GM12878 (cell line): ENCODE results near the gene AGAP1. TPM values are rescaled to one million over a fixed set of nuclear protein-coding genes. Genes with fewer than 3 reads are reported as not detected.

Source experiments
- ATAC-seq: fragments of 200-7000 bp; cut with Tn5 transposase; 3 replicates; pipeline ENCODE4 v1.9.1; 2020; ENCODE audit warnings: mild to moderate bottlenecking, moderate library complexity
- BruUV-seq: library from RNA; stranded (reverse); fragments of 400-500 nt; replicated peaks from 2 replicates; lab custom pipeline; 2021; lab: Mats Ljungman, UMichigan
- CTCF ChIA-PET: fragments of 300-600 bp; sonication (Branson Sonifier 250); formaldehyde crosslinking; extraction: SDS; loops from one replicate; lab custom pipeline; 2021; ENCODE audit warnings: inconsistent platforms; lab: Yijun Ruan, JAX
- POLR2A ChIA-PET: fragments of 350-600 bp; formaldehyde crosslinking; extraction: SDS; loops from one replicate; lab custom pipeline; 2021; ENCODE audit warnings: inconsistent platforms; lab: Charles Lee
- RAD21 ChIA-PET: fragments of 300-600 bp; sonication (Branson Sonifier 250); formaldehyde crosslinking; loops from one replicate; lab custom pipeline; 2023; ENCODE audit warnings: antibody characterized with exemption; ENCODE audit not compliant: unreplicated experiment; lab: Charles Lee
- SMC1A ChIA-PET: fragments of 300-600 bp; sonication (Branson Sonifier 250); formaldehyde crosslinking; loops from one replicate; lab custom pipeline; 2023; ENCODE audit not compliant: unreplicated experiment, uncharacterized antibody; lab: Charles Lee
- DNase-seq: peaks from one replicate; pipeline ENCODE4 v3.0.0-alpha.2; 2011; ENCODE audit warnings: low read depth, low spot score
- FAIRE-seq: peaks from 3 replicates; lab custom pipeline; 2011; peaks lifted over from hg19 to GRCh38; lab: Jason Lieb, UNC
- H2AFZ ChIP-seq: 2 replicates; pipeline ENCODE4 v1.6.0; 2011; ENCODE audit warnings: low read depth, low read length, control low read depth; ENCODE audit not compliant: control insufficient read depth
- H3K27ac ChIP-seq: 2 replicates; pipeline ENCODE4 v1.5.1; 2011; ENCODE audit warnings: control low read depth; ENCODE audit not compliant: control insufficient read depth, insufficient read depth
- H3K27me3 ChIP-seq, 2 experiments: replicated peaks in 1 of 2; 2 replicates each; pipeline versions ENCODE4 v1.6.0 to v1.6.1; 2011; ENCODE audit warnings: low read length in 1 of 2; ENCODE audit not compliant: control insufficient read depth in 2 of 2, insufficient read depth in 2 of 2
- H3K36me3 ChIP-seq, 2 experiments: 2 replicates each; pipeline ENCODE4 v1.5.1; 2011; ENCODE audit warnings: low read length in 1 of 2; ENCODE audit not compliant: control insufficient read depth in 2 of 2, insufficient read depth in 2 of 2
- H3K4me1 ChIP-seq: 2 replicates; pipeline ENCODE4 v1.6.1; 2011; ENCODE audit warnings: mild to moderate bottlenecking, low read length, moderate library complexity, mixed read lengths; ENCODE audit not compliant: control insufficient read depth, insufficient read depth
- H3K4me2 ChIP-seq: 2 replicates; pipeline ENCODE4 v1.6.0; 2011; ENCODE audit warnings: control low read depth; ENCODE audit not compliant: control insufficient read depth, insufficient read depth
- H3K4me3 ChIP-seq: fragments of 200-600 bp; sonication (generic); 2 replicates; pipeline ENCODE4 v1.5.1; 2016
- H3K79me2 ChIP-seq: 2 replicates; pipeline ENCODE4 v1.6.0; 2011; ENCODE audit warnings: low read length; ENCODE audit not compliant: control insufficient read depth, insufficient read depth
- H3K9ac ChIP-seq: 2 replicates; pipeline ENCODE4 v1.8.0; 2011; ENCODE audit warnings: low read length, control low read depth, mixed read lengths; ENCODE audit not compliant: control insufficient read depth, insufficient read depth
- H3K9me3 ChIP-seq: replicated peaks from 3 replicates; pipeline ENCODE4 v1.5.1; 2011; ENCODE audit warnings: mild to moderate bottlenecking, low read length; ENCODE audit not compliant: control insufficient read depth, insufficient read depth
- H4K20me1 ChIP-seq: 2 replicates; pipeline ENCODE4 v1.6.0; 2011; ENCODE audit not compliant: control insufficient read depth, insufficient read depth
- CREM ChIP-seq: IDR thresholded peaks from 2 replicates; pipeline ENCODE4 v1.6.1; 2014; ENCODE audit warnings: antibody characterized with exemption, low read depth
- NR2C2 ChIP-seq: IDR thresholded peaks from 2 replicates; pipeline ENCODE4 v1.6.1; 2011; ENCODE audit warnings: borderline replicate concordance, low read depth; ENCODE audit not compliant: control insufficient read depth, insufficient read length
- RFX5 ChIP-seq: IDR thresholded peaks from 2 replicates; pipeline ENCODE4 v1.6.1; 2011; ENCODE audit warnings: low read depth, low read length, improper control_type of control experiment
- SMAD1 ChIP-seq: fragments of 450-650 bp; IDR thresholded peaks from 2 replicates; pipeline ENCODE4 v1.6.1; 2018; ENCODE audit warnings: mild to moderate bottlenecking, low read depth; ENCODE audit not compliant: partially characterized antibody
- SMARCA5 ChIP-seq: fragments of 450-650 bp; IDR thresholded peaks from 2 replicates; pipeline ENCODE4 v1.6.1; 2017; ENCODE audit warnings: mild to moderate bottlenecking
- TCF7 ChIP-seq: IDR thresholded peaks from 2 replicates; pipeline ENCODE4 v1.6.1; 2014; ENCODE audit warnings: antibody characterized with exemption, borderline replicate concordance
- YBX1 ChIP-seq: fragments of 450-650 bp; IDR thresholded peaks from 2 replicates; pipeline ENCODE4 v1.6.1; 2016; ENCODE audit warnings: antibody characterized with exemption
- WGBS: methylation state at CpG from one replicate; pipeline ENCODE4 v1.1.6; 2016; ENCODE audit warnings: low lambda C conversion rate; ENCODE audit not compliant: insufficient replicate concordance, insufficient coverage; ENCODE audit errors: missing lambda C conversion rate; 5-methylcytosine and 5-hydroxymethylcytosine counted together
- in situ Hi-C: fragments of 300-500 bp; cut with MboI; formaldehyde crosslinking; loops from 9 replicates; pipeline ENCODE4 v1.14.3; 2018; ENCODE audit warnings: mixed read lengths
- intact Hi-C: fragments of 100-400 bp; cut with micrococcal nuclease; formaldehyde crosslinking; loops from one replicate; pipeline ENCODE4 v1.14.2; 2022; ENCODE audit not compliant: unreplicated experiment
- polyA plus RNA-seq, 11 experiments: library from polyadenylated mRNA; depleted of rRNA in 4 of 11; unstranded in 6 of 11; stranded (reverse) in 5 of 11; fragments of >200 nt; fragmentation: Nextera tagmentation in 4 of 11; fragmentation: Illumina TruSeq in 1 of 11; extraction: Ambion mirVana in 4 of 11; extraction: Trizol in 1 of 11; gene quantifications; 1 replicate in 1 of 11; 2 replicates in 10 of 11; pipeline versions ENCODE4 v1.2.1 to v1.2.3, GENCODE V29; 2011 to 2016; ENCODE audit warnings: inconsistent platforms in 2 of 11, missing spikeins in 2 of 11, low read depth in 1 of 11
- total RNA-seq, 4 experiments: library from RNA; depleted of rRNA in 3 of 4; stranded (reverse); fragments of >200 nt in 3 of 4; fragmentation: Illumina TruSeq in 1 of 4; extraction: Trizol in 1 of 4; gene quantifications; 2 replicates each; pipeline versions ENCODE4 v1.2.1 to v1.2.3, GENCODE V29; 2013 to 2021
- TF ChIP-seq, protein P1 (sequence below): IDR thresholded peaks from 2 replicates; pipeline ENCODE4 v1.6.1; 2012; ENCODE audit warnings: low read depth, low read length, improper control_type of control experiment
- TF ChIP-seq, protein P2 (sequence below): fragments of 450-650 bp; IDR thresholded peaks from 2 replicates; pipeline ENCODE4 v1.6.1; 2017; ENCODE audit warnings: mild to moderate bottlenecking, low read depth, inconsistent platforms; ENCODE audit not compliant: poor library complexity, severe bottlenecking
- TF ChIP-seq, protein P3 (sequence below): fragments of 450-650 bp; IDR thresholded peaks from 2 replicates; pipeline ENCODE4 v1.6.1; 2017; ENCODE audit warnings: borderline replicate concordance
- TF ChIP-seq, protein P4 (sequence below): fragments of 450-650 bp; IDR thresholded peaks from 2 replicates; pipeline ENCODE4 v1.6.1; 2016; ENCODE audit warnings: mild to moderate bottlenecking, moderate library complexity, borderline replicate concordance
- TF ChIP-seq, protein P5 (sequence below): fragments of 450-650 bp; formaldehyde crosslinking; IDR thresholded peaks from 2 replicates; pipeline ENCODE4 v1.5.0; 2022; ENCODE audit warnings: mild to moderate bottlenecking, missing genetic modification characterization

The AGAP1 gene
- total and polyA plus RNA-seq, 10 of the 15 experiments (the other 5 are each of a cell fraction or from before 2014, with no cell fraction given) = 0.05 to 0.15 (median 0.06) TPM; not detected in 7

DNA sequence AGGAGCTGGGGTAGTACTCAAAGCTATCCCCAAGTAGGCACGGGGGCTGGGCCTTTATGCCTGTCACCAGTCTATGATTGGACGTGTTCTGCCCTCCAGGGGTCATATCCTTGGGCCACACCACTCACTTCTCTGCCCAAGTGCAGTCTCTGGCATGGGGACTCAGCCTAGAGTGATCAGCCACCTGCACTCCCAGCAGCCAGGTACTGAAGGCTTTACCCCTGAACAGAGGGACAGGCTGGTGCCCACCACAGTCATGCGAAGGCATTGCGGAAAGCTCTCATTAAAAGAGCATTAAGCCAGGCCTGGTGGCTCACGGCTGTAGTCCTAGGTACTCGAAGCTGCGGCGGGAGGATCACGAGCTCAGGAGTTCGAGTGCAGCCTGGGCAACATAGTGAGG is 199.4 kb downstream of the AGAP1 start:
- no peak for FAIRE-seq
- Histone ChIP-seq H2AFZ (no peak overlapping the region), H3K27ac (no peak overlapping the region), H3K4me3 (no peak overlapping the region), H3K4me1 (no peaks in the 10 kb centered on the region), H4K20me1 (no peaks in the 10 kb centered on the region), H3K36me3 (no peaks in the 10 kb centered on the region), H3K9me3 (no peaks in the 10 kb centered on the region), H3K27me3 (no peaks in the 10 kb centered on the region; a peak in 1 of 4 replicates), H3K4me2 (no peak overlapping the region), H3K9ac (no peak overlapping the region), H3K79me2 (no peaks in the 10 kb centered on the region)
- BruUV-seq = no TSS peak
- RAD21 ChIA-PET = no interaction called here
- in situ Hi-C loops (no loop called here), intact Hi-C loops (no loop called here)
- CTCF ChIA-PET = no interaction called here
- POLR2A ChIA-PET = no interaction called here
- no peak for ATAC-seq
- SMC1A ChIA-PET = no interaction called here
- 40% methylated on average over 10 of the region's 10 CpGs for WGBS
- DNase-seq = no peak
- TF ChIP-seq, protein P1, sequence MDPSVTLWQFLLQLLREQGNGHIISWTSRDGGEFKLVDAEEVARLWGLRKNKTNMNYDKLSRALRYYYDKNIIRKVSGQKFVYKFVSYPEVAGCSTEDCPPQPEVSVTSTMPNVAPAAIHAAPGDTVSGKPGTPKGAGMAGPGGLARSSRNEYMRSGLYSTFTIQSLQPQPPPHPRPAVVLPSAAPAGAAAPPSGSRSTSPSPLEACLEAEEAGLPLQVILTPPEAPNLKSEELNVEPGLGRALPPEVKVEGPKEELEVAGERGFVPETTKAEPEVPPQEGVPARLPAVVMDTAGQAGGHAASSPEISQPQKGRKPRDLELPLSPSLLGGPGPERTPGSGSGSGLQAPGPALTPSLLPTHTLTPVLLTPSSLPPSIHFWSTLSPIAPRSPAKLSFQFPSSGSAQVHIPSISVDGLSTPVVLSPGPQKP = no peak
- TF ChIP-seq TCF7 = no peak
- TF ChIP-seq SMAD1 = no peak
- TF ChIP-seq, protein P2, sequence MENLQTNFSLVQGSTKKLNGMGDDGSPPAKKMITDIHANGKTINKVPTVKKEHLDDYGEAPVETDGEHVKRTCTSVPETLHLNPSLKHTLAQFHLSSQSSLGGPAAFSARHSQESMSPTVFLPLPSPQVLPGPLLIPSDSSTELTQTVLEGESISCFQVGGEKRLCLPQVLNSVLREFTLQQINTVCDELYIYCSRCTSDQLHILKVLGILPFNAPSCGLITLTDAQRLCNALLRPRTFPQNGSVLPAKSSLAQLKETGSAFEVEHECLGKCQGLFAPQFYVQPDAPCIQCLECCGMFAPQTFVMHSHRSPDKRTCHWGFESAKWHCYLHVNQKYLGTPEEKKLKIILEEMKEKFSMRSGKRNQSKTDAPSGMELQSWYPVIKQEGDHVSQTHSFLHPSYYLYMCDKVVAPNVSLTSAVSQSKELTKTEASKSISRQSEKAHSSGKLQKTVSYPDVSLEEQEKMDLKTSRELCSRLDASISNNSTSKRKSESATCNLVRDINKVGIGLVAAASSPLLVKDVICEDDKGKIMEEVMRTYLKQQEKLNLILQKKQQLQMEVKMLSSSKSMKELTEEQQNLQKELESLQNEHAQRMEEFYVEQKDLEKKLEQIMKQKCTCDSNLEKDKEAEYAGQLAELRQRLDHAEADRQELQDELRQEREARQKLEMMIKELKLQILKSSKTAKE = no peak
- TF ChIP-seq NR2C2 = no peak
- TF ChIP-seq, protein P3, sequence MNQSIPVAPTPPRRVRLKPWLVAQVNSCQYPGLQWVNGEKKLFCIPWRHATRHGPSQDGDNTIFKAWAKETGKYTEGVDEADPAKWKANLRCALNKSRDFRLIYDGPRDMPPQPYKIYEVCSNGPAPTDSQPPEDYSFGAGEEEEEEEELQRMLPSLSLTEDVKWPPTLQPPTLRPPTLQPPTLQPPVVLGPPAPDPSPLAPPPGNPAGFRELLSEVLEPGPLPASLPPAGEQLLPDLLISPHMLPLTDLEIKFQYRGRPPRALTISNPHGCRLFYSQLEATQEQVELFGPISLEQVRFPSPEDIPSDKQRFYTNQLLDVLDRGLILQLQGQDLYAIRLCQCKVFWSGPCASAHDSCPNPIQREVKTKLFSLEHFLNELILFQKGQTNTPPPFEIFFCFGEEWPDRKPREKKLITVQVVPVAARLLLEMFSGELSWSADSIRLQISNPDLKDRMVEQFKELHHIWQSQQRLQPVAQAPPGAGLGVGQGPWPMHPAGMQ = no peak
- no peak for TF ChIP-seq RFX5
- TF ChIP-seq CREM = no peak
- TF ChIP-seq, protein P4, sequence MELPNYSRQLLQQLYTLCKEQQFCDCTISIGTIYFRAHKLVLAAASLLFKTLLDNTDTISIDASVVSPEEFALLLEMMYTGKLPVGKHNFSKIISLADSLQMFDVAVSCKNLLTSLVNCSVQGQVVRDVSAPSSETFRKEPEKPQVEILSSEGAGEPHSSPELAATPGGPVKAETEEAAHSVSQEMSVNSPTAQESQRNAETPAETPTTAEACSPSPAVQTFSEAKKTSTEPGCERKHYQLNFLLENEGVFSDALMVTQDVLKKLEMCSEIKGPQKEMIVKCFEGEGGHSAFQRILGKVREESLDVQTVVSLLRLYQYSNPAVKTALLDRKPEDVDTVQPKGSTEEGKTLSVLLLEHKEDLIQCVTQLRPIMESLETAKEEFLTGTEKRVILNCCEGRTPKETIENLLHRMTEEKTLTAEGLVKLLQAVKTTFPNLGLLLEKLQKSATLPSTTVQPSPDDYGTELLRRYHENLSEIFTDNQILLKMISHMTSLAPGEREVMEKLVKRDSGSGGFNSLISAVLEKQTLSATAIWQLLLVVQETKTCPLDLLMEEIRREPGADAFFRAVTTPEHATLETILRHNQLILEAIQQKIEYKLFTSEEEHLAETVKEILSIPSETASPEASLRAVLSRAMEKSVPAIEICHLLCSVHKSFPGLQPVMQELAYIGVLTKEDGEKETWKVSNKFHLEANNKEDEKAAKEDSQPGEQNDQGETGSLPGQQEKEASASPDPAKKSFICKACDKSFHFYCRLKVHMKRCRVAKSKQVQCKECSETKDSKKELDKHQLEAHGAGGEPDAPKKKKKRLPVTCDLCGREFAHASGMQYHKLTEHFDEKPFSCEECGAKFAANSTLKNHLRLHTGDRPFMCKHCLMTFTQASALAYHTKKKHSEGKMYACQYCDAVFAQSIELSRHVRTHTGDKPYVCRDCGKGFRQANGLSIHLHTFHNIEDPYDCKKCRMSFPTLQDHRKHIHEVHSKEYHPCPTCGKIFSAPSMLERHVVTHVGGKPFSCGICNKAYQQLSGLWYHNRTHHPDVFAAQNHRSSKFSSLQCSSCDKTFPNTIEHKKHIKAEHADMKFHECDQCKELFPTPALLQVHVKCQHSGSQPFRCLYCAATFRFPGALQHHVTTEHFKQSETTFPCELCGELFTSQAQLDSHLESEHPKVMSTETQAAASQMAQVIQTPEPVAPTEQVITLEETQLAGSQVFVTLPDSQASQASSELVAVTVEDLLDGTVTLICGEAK = no peak
- TF ChIP-seq YBX1 = no peak
- TF ChIP-seq, protein P5, sequence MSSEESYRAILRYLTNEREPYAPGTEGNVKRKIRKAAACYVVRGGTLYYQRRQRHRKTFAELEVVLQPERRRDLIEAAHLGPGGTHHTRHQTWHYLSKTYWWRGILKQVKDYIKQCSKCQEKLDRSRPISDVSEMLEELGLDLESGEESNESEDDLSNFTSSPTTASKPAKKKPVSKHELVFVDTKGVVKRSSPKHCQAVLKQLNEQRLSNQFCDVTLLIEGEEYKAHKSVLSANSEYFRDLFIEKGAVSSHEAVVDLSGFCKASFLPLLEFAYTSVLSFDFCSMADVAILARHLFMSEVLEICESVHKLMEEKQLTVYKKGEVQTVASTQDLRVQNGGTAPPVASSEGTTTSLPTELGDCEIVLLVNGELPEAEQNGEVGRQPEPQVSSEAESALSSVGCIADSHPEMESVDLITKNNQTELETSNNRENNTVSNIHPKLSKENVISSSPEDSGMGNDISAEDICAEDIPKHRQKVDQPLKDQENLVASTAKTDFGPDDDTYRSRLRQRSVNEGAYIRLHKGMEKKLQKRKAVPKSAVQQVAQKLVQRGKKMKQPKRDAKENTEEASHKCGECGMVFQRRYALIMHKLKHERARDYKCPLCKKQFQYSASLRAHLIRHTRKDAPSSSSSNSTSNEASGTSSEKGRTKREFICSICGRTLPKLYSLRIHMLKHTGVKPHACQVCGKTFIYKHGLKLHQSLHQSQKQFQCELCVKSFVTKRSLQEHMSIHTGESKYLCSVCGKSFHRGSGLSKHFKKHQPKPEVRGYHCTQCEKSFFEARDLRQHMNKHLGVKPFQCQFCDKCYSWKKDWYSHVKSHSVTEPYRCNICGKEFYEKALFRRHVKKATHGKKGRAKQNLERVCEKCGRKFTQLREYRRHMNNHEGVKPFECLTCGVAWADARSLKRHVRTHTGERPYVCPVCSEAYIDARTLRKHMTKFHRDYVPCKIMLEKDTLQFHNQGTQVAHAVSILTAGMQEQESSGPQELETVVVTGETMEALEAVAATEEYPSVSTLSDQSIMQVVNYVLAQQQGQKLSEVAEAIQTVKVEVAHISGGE (CRISPR knock-in tag) = no peak
- TF ChIP-seq SMARCA5 = no peak
